NCI-H82 treated with DMSO at 0.1 percent for 48 hours (cell line): ENCODE measurements around the gene SH3RF3.

Source experiments
- DNase-seq: peaks from one replicate; lab custom pipeline; 2025; ENCODE audit not compliant: unreplicated experiment; lab: John Stamatoyannopoulos, UW

Gene SH3RF3

DNA sequence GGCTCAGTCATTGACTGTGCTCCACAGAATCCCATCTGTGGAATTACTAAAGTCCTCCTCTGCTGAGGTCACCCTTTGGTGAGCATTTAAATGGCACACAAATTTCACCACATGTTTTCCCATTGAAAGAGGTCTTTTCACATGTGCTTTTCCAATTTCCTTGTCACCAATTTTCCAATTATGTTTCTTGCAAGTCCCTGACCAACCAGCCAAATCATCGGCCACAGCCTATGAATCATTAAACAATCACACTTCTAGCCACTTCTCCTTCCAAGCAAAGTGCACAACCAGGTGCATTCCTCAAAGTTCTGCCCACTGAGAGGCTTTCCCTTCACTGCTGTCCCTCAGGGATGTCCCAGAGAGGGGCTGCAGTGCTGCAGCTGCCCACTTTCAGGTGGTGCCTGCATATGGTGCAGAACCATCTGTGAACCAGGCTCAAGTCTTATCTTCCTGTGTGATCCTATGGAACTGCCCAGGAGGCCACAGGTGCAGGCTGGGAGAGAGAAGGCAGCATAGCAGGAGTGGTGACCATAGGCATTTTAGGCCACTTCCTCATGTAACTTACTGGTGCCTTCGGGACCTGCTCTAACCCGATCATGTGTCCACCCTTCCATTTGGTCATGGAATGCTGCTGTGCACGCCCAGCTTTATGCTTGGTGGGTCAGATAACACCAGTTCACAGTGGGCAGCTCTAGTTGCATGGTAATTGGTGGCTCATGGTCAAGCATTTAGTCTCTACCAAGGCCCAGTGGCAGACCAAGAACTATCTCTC, 331.7 kb downstream of the SH3RF3 start:
- DNase-seq: no peak

DNA sequence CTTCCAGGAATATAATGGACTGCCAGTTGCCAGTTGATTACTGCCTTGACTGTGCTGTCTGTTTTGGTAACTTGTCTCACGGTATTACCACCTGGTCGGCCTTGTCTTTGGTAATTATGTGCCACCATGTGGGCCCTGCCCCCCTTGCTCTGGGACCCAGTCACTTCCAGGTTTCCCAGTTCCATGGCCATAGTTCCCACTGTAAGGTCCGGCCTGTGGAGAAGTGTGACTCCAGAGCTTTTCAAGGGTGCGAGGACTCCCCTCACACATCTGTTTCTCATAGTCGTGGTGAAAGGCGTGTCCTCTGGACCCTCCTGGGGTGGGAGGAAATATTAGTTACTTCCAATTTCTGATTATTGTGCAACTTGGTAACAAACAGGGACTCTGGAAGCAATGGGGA, 334.2 kb downstream of the SH3RF3 start:
- DNase-seq: no peak

DNA sequence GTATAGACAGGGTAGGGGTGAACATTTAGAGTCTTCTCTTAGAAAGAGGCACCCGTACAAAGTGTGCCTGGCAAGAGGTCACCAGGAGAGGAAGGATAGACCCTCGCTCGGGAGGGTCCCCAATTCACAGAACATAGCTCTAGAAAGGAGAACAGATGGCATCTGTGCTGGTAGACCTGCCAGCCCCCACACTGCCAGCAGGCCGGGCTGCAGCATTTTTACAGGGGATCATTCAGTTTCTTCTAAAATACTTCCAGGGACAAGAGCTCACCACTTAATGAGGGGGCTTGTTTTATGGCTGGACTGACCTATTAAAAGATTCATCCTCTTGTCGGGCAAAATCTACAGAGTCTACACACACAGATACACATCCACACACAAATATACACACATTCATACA, 334.9 kb downstream of the SH3RF3 start:
- no peak for DNase-seq

DNA sequence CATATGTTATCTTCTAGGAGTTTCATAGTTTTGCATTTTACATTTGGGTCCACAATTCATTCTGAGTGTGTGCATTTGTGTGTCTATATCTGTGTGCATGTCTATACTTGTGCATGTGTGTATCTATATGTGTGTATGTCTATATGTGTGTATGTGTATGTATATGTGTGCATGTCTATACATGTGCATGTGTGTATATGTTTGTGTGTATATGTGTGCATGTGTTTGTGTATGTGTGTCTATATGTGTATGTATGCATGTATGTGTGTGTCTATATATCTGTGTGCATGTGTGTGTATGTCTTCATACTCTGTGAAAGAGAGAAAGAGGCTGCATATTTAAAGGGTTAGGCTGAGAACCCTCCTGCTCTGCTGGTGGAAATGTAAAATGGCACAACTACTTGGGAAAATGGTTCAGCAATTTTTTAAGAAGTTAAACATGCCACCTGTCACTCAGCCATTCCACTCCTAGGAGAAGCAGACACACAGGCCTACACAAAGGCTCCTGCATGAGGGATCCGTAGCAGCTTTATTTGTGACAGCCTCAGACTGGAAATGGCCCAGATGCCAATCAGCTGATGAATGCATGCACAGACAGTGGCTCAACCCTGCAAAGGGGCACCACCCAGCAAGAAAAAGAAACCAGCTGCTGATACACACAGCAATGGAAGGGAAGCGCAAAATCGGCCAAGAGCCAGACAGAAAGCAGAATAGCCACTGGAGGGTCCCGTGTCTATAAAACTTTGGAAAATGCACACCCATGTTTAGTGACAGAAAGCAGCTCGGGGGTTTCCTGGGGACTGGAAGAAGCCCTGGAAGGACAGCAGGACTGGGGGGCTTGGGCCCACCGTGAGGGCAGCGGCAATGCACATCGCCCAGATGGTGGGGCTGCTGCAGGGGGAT, 337.9 kb downstream of the SH3RF3 start:
- DNase-seq: no peak

GRCh38 chr2:109467701-109468100, 338.7 kb downstream of the SH3RF3 start:
- DNase-seq: no peak

GRCh38 chr2:109468893-109469292, 339.9 kb downstream of the SH3RF3 start:
- no peak for DNase-seq

- DNase-seq: no peak
Observed at GRCh38 chr2:109471658-109472057, 342.7 kb downstream of the SH3RF3 start.

DNA sequence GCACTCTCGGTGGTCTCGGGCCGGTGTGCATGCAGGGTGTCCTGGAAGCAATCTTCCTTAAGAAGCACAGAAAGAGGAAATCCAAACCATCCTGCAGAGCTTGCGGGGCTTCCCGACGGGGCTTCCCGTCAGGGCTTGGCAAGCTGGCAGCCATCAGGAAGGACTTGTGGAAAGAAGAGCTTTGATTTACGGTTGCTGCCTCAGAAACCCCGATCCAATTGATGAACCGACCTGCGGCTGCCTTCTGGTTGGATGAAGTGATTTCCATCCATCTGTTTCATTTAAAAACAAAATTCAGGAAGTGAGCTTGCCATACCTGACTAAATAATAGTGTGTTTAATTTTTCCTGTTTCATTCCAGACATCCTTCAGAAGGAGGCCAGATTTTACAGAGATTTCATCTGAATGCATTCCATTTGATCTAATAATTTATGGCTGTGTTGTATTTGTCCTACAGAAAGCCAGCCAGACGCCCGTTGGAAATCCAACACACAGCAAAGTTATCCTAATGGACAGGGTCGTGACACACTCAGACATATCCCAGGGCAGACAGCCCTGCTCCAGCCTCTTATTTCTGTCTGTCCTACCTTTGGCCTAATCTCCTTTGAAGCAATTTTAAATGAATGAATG, 343.4 kb downstream of the SH3RF3 start:
- DNase-seq: no peak

- DNase-seq: peak; percentile 89
Observed at GRCh38 chr2:109472974-109473373, 344.0 kb downstream of the SH3RF3 start.

GRCh38 chr2:109473616-109474318, 344.8 kb downstream of the SH3RF3 start:
- no peak for DNase-seq

GRCh38 chr2:109474319-109474825, 345.4 kb downstream of the SH3RF3 start:
- no peak for DNase-seq

DNA sequence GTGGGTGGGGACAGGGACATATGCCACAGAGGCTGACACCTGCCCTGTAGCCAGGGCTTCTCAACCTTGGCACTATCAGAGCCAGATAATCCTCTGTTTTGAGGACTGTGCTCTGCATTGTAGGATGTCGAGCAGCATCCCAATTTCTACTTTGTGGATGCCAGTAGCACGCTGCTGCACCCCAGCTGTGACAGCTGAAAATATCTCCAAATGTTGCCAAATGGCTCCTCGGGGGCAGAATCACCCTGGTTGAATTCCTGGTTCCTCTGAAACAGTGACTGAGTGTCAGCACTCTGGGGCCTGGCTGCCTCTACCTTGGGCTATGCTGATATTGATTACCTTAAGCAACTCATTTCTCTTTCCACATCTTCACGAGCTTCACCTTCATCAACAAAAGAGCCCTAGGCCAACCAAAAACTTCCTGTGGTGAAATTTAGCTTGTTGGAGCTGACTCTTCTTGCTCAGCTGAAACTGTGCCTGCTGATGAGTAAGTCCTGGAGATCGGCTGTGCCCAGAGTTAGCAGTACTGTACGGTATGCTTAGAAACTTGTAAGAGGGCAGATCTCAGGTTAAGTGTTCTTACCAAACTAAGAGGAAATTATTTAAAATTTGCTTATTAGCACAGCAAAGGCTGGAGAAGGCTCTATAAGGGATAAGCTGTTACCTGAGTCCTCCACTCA, 346.7 kb downstream of the SH3RF3 start:
- no peak for DNase-seq

DNA sequence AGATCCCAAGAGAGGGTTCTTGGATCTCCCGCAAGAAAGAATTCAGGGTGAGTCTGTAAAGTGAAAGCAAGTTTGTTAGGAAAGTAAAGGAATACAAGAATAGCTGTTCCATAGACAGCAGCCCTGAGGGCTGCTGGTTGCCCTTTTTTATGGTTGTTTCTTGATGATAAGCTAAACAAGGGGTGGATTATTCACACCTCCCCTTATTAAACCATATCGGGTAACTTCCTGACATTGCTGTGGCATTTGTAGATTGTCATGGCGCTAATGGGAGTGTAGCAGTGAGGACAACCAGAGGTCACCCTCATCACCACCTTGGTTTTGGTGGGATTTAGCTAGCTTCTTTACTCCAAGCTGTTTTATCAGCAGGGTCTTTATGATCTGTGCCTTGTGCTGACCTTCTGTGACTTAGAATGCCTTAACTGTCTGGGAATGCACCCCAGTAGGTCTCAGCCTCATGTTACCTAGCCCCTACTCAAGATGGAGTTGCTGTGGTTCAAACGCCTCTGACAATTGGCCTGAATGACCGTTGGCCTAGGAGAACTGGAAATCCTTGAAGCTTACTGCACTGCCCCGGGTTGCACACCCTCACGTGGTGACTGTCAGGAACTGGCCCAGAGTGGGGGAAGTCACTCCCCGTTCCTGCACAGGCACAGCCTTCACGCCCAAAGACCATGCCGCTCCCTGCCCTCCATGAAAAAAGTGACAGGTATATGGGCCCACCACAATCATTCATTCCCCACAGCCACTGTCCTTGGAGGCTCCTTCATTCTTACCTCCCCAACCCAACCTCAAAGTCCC, 347.8 kb downstream of the SH3RF3 start:
- no peak for DNase-seq

GRCh38 chr2:109478906-109479493, 350.0 kb downstream of the SH3RF3 start:
- DNase-seq: no peak

- DNase-seq: no peak
Observed at GRCh38 chr2:109479804-109480203, 350.8 kb downstream of the SH3RF3 start.

- no peak for DNase-seq
Observed at GRCh38 chr2:109480486-109481195, 351.6 kb downstream of the SH3RF3 start.

DNA sequence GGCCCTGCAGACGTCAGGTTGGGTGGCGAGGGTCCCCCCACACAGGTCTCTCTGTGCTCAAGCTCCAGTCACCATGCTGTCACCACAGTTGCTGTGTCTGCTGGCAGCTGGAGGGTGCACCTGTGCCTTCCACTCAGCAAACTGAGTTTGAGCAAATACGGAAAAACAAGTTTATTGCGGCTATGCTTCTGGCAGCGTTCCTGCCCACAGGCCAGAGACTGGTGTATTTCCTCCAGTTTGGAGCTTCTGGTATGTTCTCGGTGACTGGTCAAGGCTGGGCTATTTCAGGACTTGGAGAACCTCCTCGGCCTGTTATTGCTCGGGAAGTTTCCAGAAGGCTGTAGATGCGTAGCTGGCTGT, 352.2 kb downstream of the SH3RF3 start:
- DNase-seq: no peak

DNA sequence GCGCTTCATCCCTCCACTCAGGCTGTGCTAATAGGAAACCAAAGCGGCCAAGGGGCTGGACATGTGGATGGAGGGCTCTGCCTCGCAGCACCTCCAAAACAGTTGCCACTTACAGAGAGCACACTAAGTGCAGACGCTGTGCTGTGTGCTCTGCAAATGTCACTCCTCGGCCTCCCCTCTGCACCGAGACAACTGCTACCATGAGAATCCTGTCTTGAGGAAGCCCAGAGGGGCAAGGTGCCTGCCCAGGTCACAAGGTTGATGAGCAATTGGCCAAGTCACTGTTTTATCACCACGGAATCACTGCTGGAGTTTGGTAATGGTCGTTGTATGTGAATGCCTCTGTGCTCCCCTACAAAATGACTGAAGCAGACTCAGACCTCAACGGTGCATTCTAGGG, 352.6 kb downstream of the SH3RF3 start:
- DNase-seq: no peak
